Osteocyte (in vitro differentiated cells): ENCODE results near the gene KLRF2. TPM values are rescaled to one million over a fixed set of nuclear protein-coding genes. Genes with fewer than 3 reads are reported as not detected.

Experiments used
- DNase-seq: peaks from one replicate; pipeline ENCODE4 v3.0.0; 2021; ENCODE audit warnings: mixed read lengths; ENCODE audit not compliant: unreplicated experiment; ENCODE audit errors: extremely low spot score
- H3K27ac Mint-ChIP-seq: one replicate; pipeline ENCODE4 v1.8.0; 2021; ENCODE audit warnings: mild to moderate bottlenecking, mixed read lengths; ENCODE audit not compliant: unreplicated experiment
- H3K27me3 Mint-ChIP-seq: one replicate; pipeline ENCODE4 v1.8.0; 2021; ENCODE audit warnings: mixed read lengths; ENCODE audit not compliant: unreplicated experiment
- H3K36me3 Mint-ChIP-seq: one replicate; pipeline ENCODE4 v1.8.0; 2021; ENCODE audit warnings: mixed read lengths; ENCODE audit not compliant: unreplicated experiment
- H3K4me1 Mint-ChIP-seq: one replicate; pipeline ENCODE4 v1.8.0; 2021; ENCODE audit warnings: mixed read lengths; ENCODE audit not compliant: unreplicated experiment
- H3K4me3 Mint-ChIP-seq: one replicate; pipeline ENCODE4 v1.8.0; 2021; ENCODE audit warnings: mild to moderate bottlenecking, moderate library complexity, mixed read lengths; ENCODE audit not compliant: unreplicated experiment
- H3K9me3 Mint-ChIP-seq: one replicate; pipeline ENCODE4 v1.8.0; 2021; ENCODE audit warnings: mixed read lengths; ENCODE audit not compliant: unreplicated experiment
- CTCF ChIP-seq: fragments of 200-600 bp; sonication (generic); IDR thresholded peaks from 2 replicates; pipeline ENCODE4 v1.5.0; 2021; ENCODE audit warnings: antibody characterized with exemption, mild to moderate bottlenecking, moderate library complexity
- total RNA-seq: library from RNA; stranded (reverse); gene quantifications from 2 replicates; pipeline ENCODE4 v1.2.1, GENCODE V29; 2021

The KLRF2 gene
- total RNA-seq, 1 donor from 2014 or later = not detected

GRCh38 chr12:9931245-9931644 lies 50.0 kb downstream of the KLRF2 start:
- Mint-ChIP-seq H3K4me3 (no peak overlapping the region), H3K36me3 (no peaks in the 10 kb centered on the region), H3K9me3 (no peaks in the 10 kb centered on the region), H3K27me3 (peaks cover 16% of the 10 kb centered on the region), H3K4me1 (no peaks in the 10 kb centered on the region), H3K27ac (no peak overlapping the region)
- no peak for DNase-seq
- TF ChIP-seq CTCF = no peak

- Mint-ChIP-seq H3K4me1 (no peaks in the 10 kb centered on the region), H3K36me3 (no peaks in the 10 kb centered on the region), H3K27me3 (peaks cover 16% of the 10 kb centered on the region), H3K4me3 (no peak within 1 kb of the TSS), H3K27ac (no peak within 1 kb of the TSS), H3K9me3 (no peaks in the 10 kb centered on the region)
- TF ChIP-seq CTCF = no peak
- DNase-seq = no peak
Measured at GRCh38 chr12:9932270-9932669, 51.0 kb downstream of the KLRF2 start, which contains the start of gene CLEC2A. Gene CLEC2A, minus strand, starts transcription at chr12:9932370. Its CDS starts 41 bp downstream, at chr12:9932329.

GRCh38 chr12:9933958-9934357 lies 52.7 kb downstream of the KLRF2 start:
- H3K4me1 Mint-ChIP-seq = no peaks in the 10 kb centered on the region
- no peak for TF ChIP-seq CTCF
- no peaks in the 10 kb centered on the region for H3K36me3 Mint-ChIP-seq
- H3K27ac Mint-ChIP-seq = no peak overlapping the region
- no peak for DNase-seq
- H3K9me3 Mint-ChIP-seq = no peaks in the 10 kb centered on the region
- peaks cover 9% of the 10 kb centered on the region for H3K27me3 Mint-ChIP-seq
- no peak overlapping the region for H3K4me3 Mint-ChIP-seq

- Mint-ChIP-seq H3K36me3 (no peaks in the 10 kb centered on the region), H3K9me3 (no peaks in the 10 kb centered on the region), H3K4me3 (no peak overlapping the region), H3K4me1 (no peaks in the 10 kb centered on the region), H3K27me3 (peaks cover 13% of the 10 kb centered on the region), H3K27ac (no peak overlapping the region)
- no peak for DNase-seq
- no peak for TF ChIP-seq CTCF
Measured at GRCh38 chr12:9935026-9935425, 53.7 kb downstream of the KLRF2 start.

GRCh38 chr12:9936591-9936990 lies 55.3 kb downstream of the KLRF2 start:
- DNase-seq = no peak
- Mint-ChIP-seq H3K27ac (no peak overlapping the region), H3K4me3 (no peak overlapping the region), H3K4me1 (no peaks in the 10 kb centered on the region), H3K9me3 (no peaks in the 10 kb centered on the region), H3K27me3 (peaks cover 14% of the 10 kb centered on the region), H3K36me3 (no peaks in the 10 kb centered on the region)
- TF ChIP-seq CTCF = no peak
